HFFc6 (cell line): ENCODE measurements around the gene MED15. TPM values are rescaled to one million over a fixed set of nuclear protein-coding genes. Genes with fewer than 3 reads are reported as not detected.

ENCODE experiments used
- DNase-seq: peaks from one replicate; pipeline ENCODE4 v3.0.0-alpha.2; 2018
- H3K27ac Mint-ChIP-seq: 2 replicates; pipeline ENCODE4 v1.8.0; 2020; ENCODE audit warnings: mild to moderate bottlenecking, mixed read lengths
- H3K27me3 Mint-ChIP-seq: 2 replicates; pipeline ENCODE4 v1.8.0; 2021; ENCODE audit warnings: mild to moderate bottlenecking, moderate library complexity, mixed read lengths; ENCODE audit not compliant: insufficient read depth
- H3K36me3 Mint-ChIP-seq: 2 replicates; pipeline ENCODE4 v1.8.0; 2021; ENCODE audit warnings: low read depth, mixed read lengths
- H3K4me1 Mint-ChIP-seq: 2 replicates; pipeline ENCODE4 v1.8.0; 2020; ENCODE audit warnings: low read depth, mixed read lengths
- H3K4me3 Mint-ChIP-seq: 2 replicates; pipeline ENCODE4 v1.8.0; 2020; ENCODE audit warnings: mild to moderate bottlenecking, moderate library complexity, mixed read lengths
- H3K9me3 Mint-ChIP-seq: 2 replicates; pipeline ENCODE4 v1.8.0; 2020; ENCODE audit warnings: mild to moderate bottlenecking, mixed read lengths
- CTCF ChIP-seq: fragments of 200-600 bp; sonication (generic); IDR thresholded peaks from 2 replicates; pipeline ENCODE4 v1.5.0; 2021; ENCODE audit warnings: antibody characterized with exemption, mild to moderate bottlenecking
- total RNA-seq, 6 experiments: library from RNA; stranded (reverse); fragmentation: NEBNext Ultra II Directional; extraction: Animal tissue kit (Norgen Biotek cat#: 25700); gene quantifications; 2 replicates in 1 of 6; 3 replicates in 5 of 6; pipeline ENCODE4 v1.2.3, GENCODE V29; 2021

MED15 gene
- total RNA-seq, 6 experiments from 2014 or later: 128 to 148 (median 136) TPM

- Mint-ChIP-seq H3K27ac (peak overlapping the region; percentile 81), H3K4me1 (peaks cover 83% of the 10 kb centered on the region), H3K27me3 (peaks cover 1% of the 10 kb centered on the region; the same call in 1 of the 2 replicates), H3K4me3 (peak overlapping the region; percentile 47), H3K36me3 (peaks cover 49% of the 10 kb centered on the region), H3K9me3 (no peaks in the 10 kb centered on the region)
- no peak for TF ChIP-seq CTCF
- DNase-seq: no peak
Measured at GRCh38 chr22:20522134-20523004, 15.0 kb downstream of the MED15 start.

- TF ChIP-seq CTCF: no peak
- peak overlapping the region; percentile 54 for H3K4me3 Mint-ChIP-seq
- H3K27ac Mint-ChIP-seq: peak overlapping the region; percentile 85
- H3K4me1 Mint-ChIP-seq: peaks cover 80% of the 10 kb centered on the region
- peaks cover 1% of the 10 kb centered on the region; the same call in 1 of the 2 replicates for H3K27me3 Mint-ChIP-seq
- peak; percentile 69 for DNase-seq
- H3K9me3 Mint-ChIP-seq: no peaks in the 10 kb centered on the region
- peaks cover 47% of the 10 kb centered on the region for H3K36me3 Mint-ChIP-seq
Measured at GRCh38 chr22:20523086-20523983, 15.9 kb downstream of the MED15 start.

- H3K9me3 Mint-ChIP-seq: no peaks in the 10 kb centered on the region
- TF ChIP-seq CTCF: no peak
- peaks cover 1% of the 10 kb centered on the region; the same call in 1 of the 2 replicates for H3K27me3 Mint-ChIP-seq
- H3K36me3 Mint-ChIP-seq: peaks cover 44% of the 10 kb centered on the region
- H3K27ac Mint-ChIP-seq: peak overlapping the region; percentile 85
- H3K4me1 Mint-ChIP-seq: peaks cover 79% of the 10 kb centered on the region
- no peak for DNase-seq
- H3K4me3 Mint-ChIP-seq: peak overlapping the region; percentile 54
Measured at GRCh38 chr22:20524004-20524481, 16.6 kb downstream of the MED15 start.

DNA sequence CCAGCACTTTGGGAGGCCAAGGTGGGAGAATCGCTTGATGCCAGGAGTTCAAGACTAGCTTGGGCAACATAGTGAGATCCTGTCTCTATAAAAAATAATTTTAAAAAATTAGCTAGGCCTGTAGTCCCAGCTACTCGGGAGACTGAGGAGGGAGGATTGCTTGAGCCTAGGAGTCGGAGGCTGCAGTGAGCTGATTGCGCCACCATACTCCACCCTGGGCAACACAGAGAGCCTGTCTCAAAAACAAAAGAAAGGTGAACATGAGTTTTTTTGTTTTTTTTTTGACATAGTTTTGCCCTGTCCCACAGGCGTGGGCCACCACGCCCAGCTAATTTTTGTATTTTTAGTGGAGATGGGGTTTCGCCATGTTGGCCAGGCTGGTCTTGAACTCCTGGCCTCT lies 17.6 kb downstream of the MED15 start:
- Mint-ChIP-seq H3K4me3 (no peak overlapping the region), H3K9me3 (no peaks in the 10 kb centered on the region), H3K27me3 (peaks cover 1% of the 10 kb centered on the region; the same call in 1 of the 2 replicates), H3K27ac (peak overlapping the region; percentile 85), H3K36me3 (peaks cover 46% of the 10 kb centered on the region), H3K4me1 (peaks cover 72% of the 10 kb centered on the region)
- DNase-seq: no peak
- TF ChIP-seq CTCF: no peak

DNA sequence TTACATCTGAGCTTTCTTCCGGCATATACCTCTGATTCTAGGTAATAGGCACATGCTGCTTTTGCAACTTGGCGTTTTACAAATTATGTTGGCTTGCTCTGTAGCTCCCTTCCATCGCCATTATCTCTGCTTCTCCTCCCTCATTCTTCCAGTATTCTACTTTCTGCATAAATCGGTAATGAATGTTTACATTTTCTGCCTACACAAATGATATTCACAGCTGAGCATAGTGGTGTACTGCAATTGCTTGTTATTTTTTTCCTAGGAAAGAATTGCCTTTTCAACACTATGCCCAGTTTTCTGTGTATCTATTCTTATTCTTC lies 18.9 kb downstream of the MED15 start:
- H3K4me3 Mint-ChIP-seq: peak overlapping the region; percentile 79
- peaks cover 76% of the 10 kb centered on the region for H3K4me1 Mint-ChIP-seq
- no peak for DNase-seq
- TF ChIP-seq CTCF: no peak
- peaks cover 39% of the 10 kb centered on the region for H3K36me3 Mint-ChIP-seq
- H3K9me3 Mint-ChIP-seq: no peaks in the 10 kb centered on the region
- H3K27ac Mint-ChIP-seq: peak overlapping the region; percentile 95
- peaks cover 1% of the 10 kb centered on the region; the same call in 1 of the 2 replicates for H3K27me3 Mint-ChIP-seq
